SU-DHL-6 (cell line): ENCODE measurements around the gene PPM1L.

Experiments
- H2AFZ ChIP-seq: fragments of 200-600 bp; sonication (generic); 2 replicates; pipeline ENCODE4 v1.6.1; 2014; ENCODE audit warnings: low read depth, mild to moderate bottlenecking, moderate library complexity, mixed read lengths, antibody characterized with exemption, low read length; ENCODE audit not compliant: severe bottlenecking
- H3F3A ChIP-seq: fragments of 200-600 bp; shearing (Covaris generic); 2 replicates; pipeline ENCODE4 v1.6.0; 2016; ENCODE audit warnings: antibody characterized with exemption, mild to moderate bottlenecking; ENCODE audit not compliant: insufficient read depth
- H3K27ac ChIP-seq: fragments of 200-600 bp; sonication (generic); 2 replicates; pipeline ENCODE4 v1.5.1; 2016; ENCODE audit warnings: low read depth, mild to moderate bottlenecking, low read length, moderate library complexity, mixed read lengths
- H3K27me3 ChIP-seq: fragments of 200-600 bp; sonication (generic), shearing (Covaris generic); 2 replicates; pipeline ENCODE4 v1.6.0; 2014; ENCODE audit warnings: mild to moderate bottlenecking, low read length
- H3K36me3 ChIP-seq: fragments of 200-600 bp; sonication (generic); 2 replicates; pipeline ENCODE4 v1.6.1; 2014; ENCODE audit warnings: mild to moderate bottlenecking, low read length, mixed read lengths
- H3K4me2 ChIP-seq: fragments of 300-600, 200-600 bp; shearing (Covaris generic), sonication (generic); 2 replicates; pipeline ENCODE4 v1.6.0; 2014; ENCODE audit warnings: low read length, low read depth, mild to moderate bottlenecking; ENCODE audit not compliant: poor library complexity, severe bottlenecking
- H3K4me3 ChIP-seq: fragments of 200-600 bp; sonication (generic); 2 replicates; pipeline ENCODE4 v1.5.1; 2014; ENCODE audit warnings: antibody characterized with exemption, low read length, mild to moderate bottlenecking, mixed read lengths; ENCODE audit not compliant: insufficient read depth, poor library complexity, severe bottlenecking
- H3K79me2 ChIP-seq: fragments of 200-600 bp; sonication (generic); 2 replicates; pipeline ENCODE4 v1.6.1; 2014; ENCODE audit warnings: mild to moderate bottlenecking, low read length, moderate library complexity; ENCODE audit not compliant: insufficient read depth
- H3K9ac ChIP-seq: fragments of 200-600 bp; sonication (generic); 2 replicates; pipeline ENCODE4 v1.7.0; 2014; ENCODE audit warnings: mild to moderate bottlenecking, low read length
- H3K9me2 ChIP-seq: fragments of 200-600 bp; sonication (generic); replicated peaks from 2 replicates; pipeline ENCODE4 v1.6.1; 2014; ENCODE audit warnings: low read length; ENCODE audit not compliant: insufficient read depth
- H3K9me3 ChIP-seq: fragments of 200-600 bp; sonication (generic); 2 replicates; pipeline ENCODE4 v1.6.1; 2014; ENCODE audit warnings: low read length, mixed read lengths; ENCODE audit not compliant: insufficient read depth
- H4K20me1 ChIP-seq: fragments of 200-600 bp; sonication (generic); 2 replicates; pipeline ENCODE4 v1.6.1; 2014; ENCODE audit warnings: low read depth, mild to moderate bottlenecking, antibody characterized with exemption, low read length, moderate library complexity, mixed read lengths
- CTCF ChIP-seq: fragments of 200-600 bp; sonication (generic); IDR thresholded peaks from one replicate; pipeline ENCODE4 v1.5.1; 2017; ENCODE audit warnings: antibody characterized with exemption, mild to moderate bottlenecking, low read length, moderate library complexity; ENCODE audit not compliant: insufficient read depth, poor library complexity, severe bottlenecking
- EZH2phosphoT487 ChIP-seq: fragments of 200-600 bp; sonication (generic), shearing (Covaris generic); conservative IDR thresholded peaks from 2 replicates; pipeline ENCODE4 v1.6.1; 2018; ENCODE audit warnings: mild to moderate bottlenecking, antibody characterized with exemption, low read length, moderate library complexity, mixed read lengths

The PPM1L gene

GRCh38 chr3:160924776-160925175, 168.7 kb downstream of the PPM1L start:
- H3K9me3 ChIP-seq, result no peaks in the 10 kb centered on the region
- no peak for TF ChIP-seq EZH2phosphoT487
- no peak for TF ChIP-seq CTCF
- no peak overlapping the region for H3K4me2 ChIP-seq
- no peak overlapping the region for H2AFZ ChIP-seq
- no peaks in the 10 kb centered on the region for H3K36me3 ChIP-seq
- no peaks in the 10 kb centered on the region for H3K79me2 ChIP-seq
- no peaks in the 10 kb centered on the region for H4K20me1 ChIP-seq
- H3K9me2 ChIP-seq, result no peaks in the 10 kb centered on the region
- no peak overlapping the region for H3K27ac ChIP-seq
- no peak overlapping the region for H3K4me3 ChIP-seq
- H3K9ac ChIP-seq, result no peak overlapping the region
- no peaks in the 10 kb centered on the region for H3F3A ChIP-seq
- H3K27me3 ChIP-seq, result no peaks in the 10 kb centered on the region

GRCh38 chr3:160927620-160928019, 171.6 kb downstream of the PPM1L start:
- no peaks in the 10 kb centered on the region for H3K36me3 ChIP-seq
- H3F3A ChIP-seq, result no peaks in the 10 kb centered on the region
- no peak overlapping the region for H3K4me2 ChIP-seq
- H4K20me1 ChIP-seq, result no peaks in the 10 kb centered on the region
- no peak overlapping the region for H2AFZ ChIP-seq
- TF ChIP-seq CTCF (no peak), EZH2phosphoT487 (no peak)
- H3K27ac ChIP-seq, result no peak overlapping the region
- H3K9me3 ChIP-seq, result no peaks in the 10 kb centered on the region
- no peak overlapping the region for H3K9ac ChIP-seq
- H3K9me2 ChIP-seq, result no peaks in the 10 kb centered on the region
- H3K27me3 ChIP-seq, result no peaks in the 10 kb centered on the region
- no peak overlapping the region for H3K4me3 ChIP-seq
- no peaks in the 10 kb centered on the region for H3K79me2 ChIP-seq

- no peak for TF ChIP-seq EZH2phosphoT487
- peak; percentile 16 for TF ChIP-seq CTCF
- H3K27me3 ChIP-seq, result no peaks in the 10 kb centered on the region
- no peaks in the 10 kb centered on the region for H3K79me2 ChIP-seq
- no peak overlapping the region for H3K9ac ChIP-seq
- no peak overlapping the region for H2AFZ ChIP-seq
- no peak overlapping the region for H3K4me2 ChIP-seq
- H3K36me3 ChIP-seq, result no peaks in the 10 kb centered on the region
- H3K4me3 ChIP-seq, result no peak overlapping the region
- H3F3A ChIP-seq, result no peaks in the 10 kb centered on the region
- H4K20me1 ChIP-seq, result no peaks in the 10 kb centered on the region
- H3K9me3 ChIP-seq, result no peaks in the 10 kb centered on the region
- no peak overlapping the region for H3K27ac ChIP-seq
- H3K9me2 ChIP-seq, result no peaks in the 10 kb centered on the region
These were observed 172.2 kb downstream of the PPM1L start for GRCh38 chr3:160928183-160928726.
